IMR-90 (cell line): ENCODE results near the gene SBF2. TPM values are rescaled to one million over a fixed set of nuclear protein-coding genes. Genes with fewer than 3 reads are reported as not detected.

Source experiments
- ATAC-seq: fragments of 200-7000 bp; cut with Tn5 transposase; 2 replicates; pipeline ENCODE4 v1.9.1; 2020; ENCODE audit warnings: low read depth, mild to moderate bottlenecking, moderate library complexity
- BruUV-seq: library from RNA; stranded (reverse); fragments of 400-500 nt; replicated peaks from 2 replicates; lab custom pipeline; 2021; lab: Mats Ljungman, UMichigan
- CTCF ChIA-PET: fragments of 300-600 bp; formaldehyde crosslinking; extraction: SDS; loops from one replicate; lab custom pipeline; 2021; ENCODE audit warnings: antibody characterized with exemption; lab: Yijun Ruan, JAX
- POLR2A ChIA-PET: fragments of 300-600 bp; sonication (Branson Sonifier 250); formaldehyde crosslinking; loops from one replicate; lab custom pipeline; 2022; ENCODE audit warnings: antibody characterized with exemption; ENCODE audit not compliant: unreplicated experiment; lab: Charles Lee
- DNase-seq: peaks from one replicate; pipeline ENCODE4 v3.0.0; 2013
- H2AFZ ChIP-seq: replicated peaks from 2 replicates; pipeline ENCODE3; 2013; ENCODE audit warnings: low read length, mild to moderate bottlenecking; ENCODE audit not compliant: poor library complexity
- H2AK5ac ChIP-seq: 2 replicates; pipeline ENCODE4 v1.6.1; 2013; ENCODE audit warnings: low read depth, low read length, inconsistent platforms
- H2AK9ac ChIP-seq: replicated peaks from 2 replicates; pipeline ENCODE3; 2013; ENCODE audit warnings: mild to moderate bottlenecking, low read depth, low read length, moderate library complexity; ENCODE audit not compliant: poor library complexity
- H2BK120ac ChIP-seq: 2 replicates; pipeline ENCODE4 v1.6.1; 2013; ENCODE audit warnings: low read depth, low read length, inconsistent platforms
- H2BK15ac ChIP-seq: 3 replicates; pipeline ENCODE4 v1.6.1; 2013; ENCODE audit warnings: low read depth, low read length, inconsistent platforms
- H2BK20ac ChIP-seq: 2 replicates; pipeline ENCODE4 v1.6.1; 2013; ENCODE audit warnings: low read depth, mild to moderate bottlenecking, inconsistent platforms, low read length, moderate library complexity
- H2BK5ac ChIP-seq: 2 replicates; pipeline ENCODE4 v1.6.1; 2013; ENCODE audit warnings: mild to moderate bottlenecking, low read depth, low read length, inconsistent platforms; ENCODE audit not compliant: poor library complexity, severe bottlenecking
- H3K14ac ChIP-seq: replicated peaks from 2 replicates; pipeline ENCODE4 v1.6.1; 2013; ENCODE audit warnings: low read depth, low read length, inconsistent platforms
- H3K18ac ChIP-seq: 2 replicates; pipeline ENCODE4 v1.6.1; 2013; ENCODE audit warnings: low read depth, low read length, control low read depth
- H3K23ac ChIP-seq: 2 replicates; pipeline ENCODE4 v1.6.1; 2013; ENCODE audit warnings: low read depth, low read length, inconsistent platforms
- H3K27ac ChIP-seq: 2 replicates; pipeline ENCODE4 v1.5.1; 2013; ENCODE audit warnings: mild to moderate bottlenecking, control low read depth, low read length; ENCODE audit not compliant: insufficient read depth
- H3K27me3 ChIP-seq: 2 replicates; pipeline ENCODE4 v1.6.1; 2013; ENCODE audit warnings: low read length; ENCODE audit not compliant: control insufficient read depth, insufficient read depth
- H3K36me3 ChIP-seq: 2 replicates; pipeline ENCODE4 v1.6.1; 2013; ENCODE audit warnings: low read length, mixed read lengths; ENCODE audit not compliant: control insufficient read depth, insufficient read depth
- H3K4ac ChIP-seq: 2 replicates; pipeline ENCODE4 v1.6.1; 2013; ENCODE audit warnings: low read depth, low read length, inconsistent platforms
- H3K4me1 ChIP-seq: 2 replicates; pipeline ENCODE4 v1.6.1; 2013; ENCODE audit warnings: low read length, mixed read lengths; ENCODE audit not compliant: control insufficient read depth, insufficient read depth
- H3K4me2 ChIP-seq: 2 replicates; pipeline ENCODE4 v1.6.1; 2013; ENCODE audit warnings: low read depth, mild to moderate bottlenecking, control low read depth, low read length, moderate library complexity
- H3K4me3 ChIP-seq: 2 replicates; pipeline ENCODE4 v1.5.1; 2013; ENCODE audit warnings: low read depth, mild to moderate bottlenecking, control low read depth, low read length, moderate library complexity; ENCODE audit not compliant: insufficient read depth
- H3K56ac ChIP-seq: 2 replicates; pipeline ENCODE4 v1.6.1; 2013; ENCODE audit warnings: low read length, inconsistent platforms; ENCODE audit not compliant: insufficient read depth; ENCODE audit errors: extremely low read depth
- H3K79me1 ChIP-seq, 2 experiments: 2 replicates each; pipeline ENCODE4 v1.6.1; 2013; ENCODE audit warnings: low read length in 2 of 2, inconsistent platforms in 1 of 2, low read depth in 1 of 2
- H3K9ac ChIP-seq: 2 replicates; pipeline ENCODE4 v1.6.1; 2013; ENCODE audit warnings: low read depth, low read length, control low read depth
- H3K9me1 ChIP-seq: 2 replicates; pipeline ENCODE4 v1.6.1; 2013; ENCODE audit warnings: low read length, inconsistent platforms; ENCODE audit not compliant: insufficient read depth
- H3K9me3 ChIP-seq: 2 replicates; pipeline ENCODE4 v1.6.1; 2013; ENCODE audit warnings: low read length; ENCODE audit not compliant: control insufficient read depth, insufficient read depth
- H4K20me1 ChIP-seq: 2 replicates; pipeline ENCODE4 v1.6.1; 2013; ENCODE audit warnings: low read length, inconsistent platforms; ENCODE audit not compliant: insufficient read depth
- H4K5ac ChIP-seq: 2 replicates; pipeline ENCODE4 v1.6.1; 2013; ENCODE audit warnings: mild to moderate bottlenecking, low read depth, low read length, control low read depth
- H4K8ac ChIP-seq, 2 experiments: 2 replicates each; pipeline ENCODE4 v1.6.1; 2013; ENCODE audit warnings: low read depth in 2 of 2, low read length in 2 of 2, control low read depth in 1 of 2, inconsistent platforms in 1 of 2
- H4K91ac ChIP-seq: 2 replicates; pipeline ENCODE4 v1.6.1; 2013; ENCODE audit warnings: low read depth, low read length, inconsistent platforms; ENCODE audit not compliant: insufficient read depth
- CEBPB ChIP-seq: IDR thresholded peaks from 2 replicates; pipeline ENCODE4 v1.6.1; 2012; ENCODE audit warnings: low read depth, low read length, improper control_type of control experiment
- CHD1 ChIP-seq: IDR thresholded peaks from 2 replicates; pipeline ENCODE4 v1.6.1; 2012; ENCODE audit warnings: low read depth, low read length, improper control_type of control experiment
- FOS ChIP-seq: fragments of 150-350 bp; IDR thresholded peaks from 2 replicates; pipeline ENCODE4 v1.6.1; 2016; ENCODE audit warnings: low read depth, low read length
- MAFK ChIP-seq: IDR thresholded peaks from 2 replicates; pipeline ENCODE4 v1.6.1; 2012; ENCODE audit warnings: low read depth, low read length, improper control_type of control experiment
- MAZ ChIP-seq: IDR thresholded peaks from 2 replicates; pipeline ENCODE4 v1.6.1; 2012; ENCODE audit warnings: low read depth, mild to moderate bottlenecking, low read length, improper control_type of control experiment, moderate library complexity, borderline replicate concordance
- MXI1 ChIP-seq: IDR thresholded peaks from 2 replicates; pipeline ENCODE4 v1.6.1; 2012; ENCODE audit warnings: low read depth, mild to moderate bottlenecking, low read length, moderate library complexity, borderline replicate concordance
- NFE2L2 ChIP-seq: fragments of 150-350 bp; IDR thresholded peaks from 2 replicates; pipeline ENCODE4 v1.6.1; 2016; ENCODE audit warnings: low read depth, mild to moderate bottlenecking, low read length
- POLR2A ChIP-seq: IDR thresholded peaks from 2 replicates; pipeline ENCODE4 v1.6.1; 2012; ENCODE audit warnings: mild to moderate bottlenecking, low read depth, low read length
- RAD21 ChIP-seq: IDR thresholded peaks from 2 replicates; pipeline ENCODE4 v1.6.1; 2012; ENCODE audit warnings: low read length, improper control_type of control experiment
- RFX5 ChIP-seq: IDR thresholded peaks from 2 replicates; pipeline ENCODE4 v1.8.0; 2012; ENCODE audit warnings: low read depth, mild to moderate bottlenecking, low read length, moderate library complexity
- SMC3 ChIP-seq: fragments of 150-350 bp; IDR thresholded peaks from 2 replicates; pipeline ENCODE4 v1.6.1; 2016; ENCODE audit warnings: low read depth, mild to moderate bottlenecking, antibody characterized with exemption, low read length, moderate library complexity
- WGBS, 2 experiments: methylation state at CpG; one replicate each; pipeline versions ENCODE4 v1.1.5 to v1.1.7; 2013; ENCODE audit warnings: missing lambda C conversion rate in 2 of 2; ENCODE audit not compliant: insufficient read length in 1 of 2; ENCODE audit errors: extremely low coverage in 2 of 2; 5-methylcytosine and 5-hydroxymethylcytosine counted together
- dilution Hi-C: fragments of 300-500 bp; cut with HindIII; formaldehyde crosslinking; loops from one replicate; pipeline ENCODE4 v1.14.3; 2018; ENCODE audit warnings: low sequenced_read_pairs; ENCODE audit not compliant: unreplicated experiment
- in situ Hi-C: fragments of 300-500 bp; cut with MboI; formaldehyde crosslinking; loops from 3 replicates; pipeline ENCODE4 v1.14.3; 2019; ENCODE audit warnings: low sequenced_read_pairs, inconsistent platforms, mixed read lengths
- intact Hi-C: fragments of 100-400 bp; cut with micrococcal nuclease; formaldehyde crosslinking; loops from 2 replicates; pipeline ENCODE4 v1.10.0; 2022
- polyA plus RNA-seq, 3 experiments: library from polyadenylated mRNA; depleted of rRNA; stranded (reverse); fragments of >200 nt; gene quantifications; 2 replicates each; pipeline ENCODE4 v1.2.3, GENCODE V29; 2012; ENCODE audit warnings: low replicate concordance in 1 of 3
- total RNA-seq: library from RNA; depleted of rRNA; stranded (reverse); fragments of >200 nt; gene quantifications from 2 replicates; pipeline ENCODE4 v1.2.3, GENCODE V29; 2012
- TF ChIP-seq, protein P1 (sequence below): conservative IDR thresholded peaks from 2 replicates; pipeline ENCODE4 v1.5.1; 2012; ENCODE audit warnings: mild to moderate bottlenecking, low read depth, low read length, improper control_type of control experiment
- TF ChIP-seq, protein P2 (sequence below): fragments of 150-350 bp; IDR thresholded peaks from 2 replicates; pipeline ENCODE4 v1.6.1; 2016; ENCODE audit warnings: low read depth, mild to moderate bottlenecking, low read length, moderate library complexity, borderline replicate concordance
- TF ChIP-seq, protein P3 (sequence below): fragments of 150-350 bp; IDR thresholded peaks from 2 replicates; pipeline ENCODE4 v1.6.1; 2017; ENCODE audit warnings: mild to moderate bottlenecking, antibody characterized with exemption, low read length, low read depth

SBF2 gene
- total and polyA plus RNA-seq, 2 of the 4 experiments (the other 2 are of a cell fraction) = 23.8 to 51.8 TPM

DNA sequence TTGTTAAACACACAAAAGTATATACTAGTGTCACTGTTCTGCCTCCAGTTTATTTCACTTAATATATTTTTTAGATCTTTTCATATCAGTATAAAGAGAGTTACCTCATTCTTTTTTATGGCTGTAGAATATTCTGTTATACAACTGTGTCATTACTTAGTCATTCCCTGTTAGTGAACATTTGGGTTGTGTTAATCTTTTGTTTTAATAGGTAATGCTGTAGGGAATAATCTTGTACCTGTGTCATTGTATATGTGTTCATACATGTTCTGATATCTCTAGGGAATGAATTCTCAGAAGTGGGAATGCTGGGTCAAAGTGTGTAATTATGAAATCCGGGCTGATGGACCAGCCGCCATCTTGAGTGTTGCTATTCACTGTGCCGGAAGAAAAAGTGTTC is 558.8 kb downstream of the SBF2 start:
- Histone ChIP-seq H3K23ac (no peak overlapping the region), H3K4me2 (no peak overlapping the region), H2AFZ (no peak overlapping the region), H3K9ac (no peak overlapping the region), H4K8ac (no peak overlapping the region), H3K9me1 (peaks cover 13% of the 10 kb centered on the region), H2AK5ac (no peak overlapping the region), H3K18ac (no peak overlapping the region), H3K56ac (no peak overlapping the region), H3K9me3 (peaks cover 2% of the 10 kb centered on the region; the same call in 1 of the 2 replicates), H2AK9ac (no peak overlapping the region), H3K36me3 (peaks cover 33% of the 10 kb centered on the region), H2BK5ac (no peak overlapping the region), H3K27ac (no peak overlapping the region), H2BK20ac (no peak overlapping the region), H3K79me1 (peaks cover 18 to 56% of the 10 kb centered on the region in 2 experiments), H4K91ac (no peak overlapping the region), H3K4me1 (no peaks in the 10 kb centered on the region; the same call in 1 of the 2 replicates), H3K4ac (no peak overlapping the region), H3K27me3 (no peaks in the 10 kb centered on the region), H4K5ac (no peak overlapping the region), H2BK15ac (no peak overlapping the region), H2BK120ac (no peak overlapping the region), H3K4me3 (no peak overlapping the region), H3K14ac (no peak overlapping the region), H4K20me1 (no peaks in the 10 kb centered on the region; the same call in 1 of the 2 replicates)
- no TSS peak for BruUV-seq
- 100% methylated on average over 2 of the region's 3 CpGs; no CpG with 5 or more reads in 1 of the 2 experiments for whole genome bisulfite sequencing, 2 experiments
- ATAC-seq (no peak), DNase-seq (no peak)
- intact Hi-C loops (no loop called here), in situ Hi-C loops (no loop called here), dilution Hi-C loops (no loop called here)
- POLR2A ChIA-PET = no interaction called here
- TF ChIP-seq RAD21 = no peak
- TF ChIP-seq, protein P1, sequence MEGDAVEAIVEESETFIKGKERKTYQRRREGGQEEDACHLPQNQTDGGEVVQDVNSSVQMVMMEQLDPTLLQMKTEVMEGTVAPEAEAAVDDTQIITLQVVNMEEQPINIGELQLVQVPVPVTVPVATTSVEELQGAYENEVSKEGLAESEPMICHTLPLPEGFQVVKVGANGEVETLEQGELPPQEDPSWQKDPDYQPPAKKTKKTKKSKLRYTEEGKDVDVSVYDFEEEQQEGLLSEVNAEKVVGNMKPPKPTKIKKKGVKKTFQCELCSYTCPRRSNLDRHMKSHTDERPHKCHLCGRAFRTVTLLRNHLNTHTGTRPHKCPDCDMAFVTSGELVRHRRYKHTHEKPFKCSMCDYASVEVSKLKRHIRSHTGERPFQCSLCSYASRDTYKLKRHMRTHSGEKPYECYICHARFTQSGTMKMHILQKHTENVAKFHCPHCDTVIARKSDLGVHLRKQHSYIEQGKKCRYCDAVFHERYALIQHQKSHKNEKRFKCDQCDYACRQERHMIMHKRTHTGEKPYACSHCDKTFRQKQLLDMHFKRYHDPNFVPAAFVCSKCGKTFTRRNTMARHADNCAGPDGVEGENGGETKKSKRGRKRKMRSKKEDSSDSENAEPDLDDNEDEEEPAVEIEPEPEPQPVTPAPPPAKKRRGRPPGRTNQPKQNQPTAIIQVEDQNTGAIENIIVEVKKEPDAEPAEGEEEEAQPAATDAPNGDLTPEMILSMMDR = no peak
- TF ChIP-seq SMC3 = no peak
- no peak for TF ChIP-seq RFX5
- TF ChIP-seq MXI1 = no peak
- no peak for TF ChIP-seq CHD1
- TF ChIP-seq, protein P2, sequence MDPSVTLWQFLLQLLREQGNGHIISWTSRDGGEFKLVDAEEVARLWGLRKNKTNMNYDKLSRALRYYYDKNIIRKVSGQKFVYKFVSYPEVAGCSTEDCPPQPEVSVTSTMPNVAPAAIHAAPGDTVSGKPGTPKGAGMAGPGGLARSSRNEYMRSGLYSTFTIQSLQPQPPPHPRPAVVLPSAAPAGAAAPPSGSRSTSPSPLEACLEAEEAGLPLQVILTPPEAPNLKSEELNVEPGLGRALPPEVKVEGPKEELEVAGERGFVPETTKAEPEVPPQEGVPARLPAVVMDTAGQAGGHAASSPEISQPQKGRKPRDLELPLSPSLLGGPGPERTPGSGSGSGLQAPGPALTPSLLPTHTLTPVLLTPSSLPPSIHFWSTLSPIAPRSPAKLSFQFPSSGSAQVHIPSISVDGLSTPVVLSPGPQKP = no peak
- no peak for TF ChIP-seq MAZ
- no peak for TF ChIP-seq FOS
- TF ChIP-seq, protein P3, sequence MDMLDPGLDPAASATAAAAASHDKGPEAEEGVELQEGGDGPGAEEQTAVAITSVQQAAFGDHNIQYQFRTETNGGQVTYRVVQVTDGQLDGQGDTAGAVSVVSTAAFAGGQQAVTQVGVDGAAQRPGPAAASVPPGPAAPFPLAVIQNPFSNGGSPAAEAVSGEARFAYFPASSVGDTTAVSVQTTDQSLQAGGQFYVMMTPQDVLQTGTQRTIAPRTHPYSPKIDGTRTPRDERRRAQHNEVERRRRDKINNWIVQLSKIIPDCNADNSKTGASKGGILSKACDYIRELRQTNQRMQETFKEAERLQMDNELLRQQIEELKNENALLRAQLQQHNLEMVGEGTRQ = no peak
- no peak for TF ChIP-seq CEBPB
- no peak for TF ChIP-seq MAFK
- no peak for TF ChIP-seq POLR2A
- TF ChIP-seq NFE2L2 = no peak
- CTCF ChIA-PET = no interaction called here
